ENCODE measurements around the gene SEPTIN6. TPM values are rescaled to one million over a fixed set of nuclear protein-coding genes. Genes with fewer than 3 reads are reported as not detected.
"Not testable (repeated sequence)": the region's sequence is repeated elsewhere in the genome, so short reads cannot be mapped to it uniquely, and the experiment has no call there.

The SEPTIN6 gene
- total RNA-seq, 1 experiment from 2014 or later = 7.7 TPM

DNA sequence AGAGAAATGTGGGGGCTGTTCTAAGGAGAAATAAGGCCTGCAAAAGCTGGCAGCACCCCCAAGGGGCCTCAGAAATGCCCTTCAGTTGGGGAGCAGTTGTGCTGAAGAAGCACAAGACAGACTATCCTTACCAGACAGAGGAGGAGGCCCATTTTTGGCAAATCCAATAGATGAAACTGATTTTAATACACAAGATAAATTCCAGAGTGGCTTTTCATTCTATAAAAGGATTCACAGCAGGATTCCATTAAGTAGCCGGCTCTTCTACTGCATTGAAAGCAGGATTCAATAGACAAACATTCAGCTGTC is 8.1 kb downstream of the SEPTIN6 start:
- Mint-ChIP-seq H3K27me3 (ENCODE audit: unreplicated experiment) (no peaks in the 10 kb centered on the region), H3K9me3 (ENCODE audit: low read depth, unreplicated experiment) (no peaks in the 10 kb centered on the region), H3K27ac (ENCODE audit: unreplicated experiment) (no peak overlapping the region), H3K4me3 (ENCODE audit: low read depth, unreplicated experiment) (no peak overlapping the region), H3K36me3 (ENCODE audit: insufficient read depth, unreplicated experiment) (no peaks in the 10 kb centered on the region), H3K4me1 (ENCODE audit: low read depth, unreplicated experiment) (no peaks in the 10 kb centered on the region)
- intact Hi-C loops (cut with micrococcal nuclease; ENCODE audit: unreplicated experiment) = no loop called here
- no TSS peak for BruUV-seq (replicated peaks)
- TF ChIP-seq CTCF (IDR thresholded peaks at IDR 0.05; ENCODE audit: unreplicated experiment) = no peak
- CTCF ChIA-PET = interaction anchor here (0.6 to 0.7 kb wide), 2 partner anchors 13 to 995 kb away, joined by 3 read pairs; no protein-coding TSS in a partner anchor
- no peak for DNase-seq

GRCh38 chrX:119684312-119684711 is 8.7 kb downstream of the SEPTIN6 start:
- CTCF ChIA-PET = interaction anchor here (0.6 to 0.7 kb wide), 2 partner anchors 210 to 995 kb away, joined by 3 read pairs; no protein-coding TSS in a partner anchor
- DNase-seq; H3K9me3 Mint-ChIP-seq (ENCODE audit: low read depth, unreplicated experiment); intact Hi-C loops (cut with micrococcal nuclease; ENCODE audit: unreplicated experiment); H3K27me3 Mint-ChIP-seq (ENCODE audit: unreplicated experiment); H3K4me1 Mint-ChIP-seq (ENCODE audit: low read depth, unreplicated experiment); H3K4me3 Mint-ChIP-seq (ENCODE audit: low read depth, unreplicated experiment); H3K36me3 Mint-ChIP-seq (ENCODE audit: insufficient read depth, unreplicated experiment); BruUV-seq (replicated peaks); H3K27ac Mint-ChIP-seq (ENCODE audit: unreplicated experiment): not testable (repeated sequence)

DNA sequence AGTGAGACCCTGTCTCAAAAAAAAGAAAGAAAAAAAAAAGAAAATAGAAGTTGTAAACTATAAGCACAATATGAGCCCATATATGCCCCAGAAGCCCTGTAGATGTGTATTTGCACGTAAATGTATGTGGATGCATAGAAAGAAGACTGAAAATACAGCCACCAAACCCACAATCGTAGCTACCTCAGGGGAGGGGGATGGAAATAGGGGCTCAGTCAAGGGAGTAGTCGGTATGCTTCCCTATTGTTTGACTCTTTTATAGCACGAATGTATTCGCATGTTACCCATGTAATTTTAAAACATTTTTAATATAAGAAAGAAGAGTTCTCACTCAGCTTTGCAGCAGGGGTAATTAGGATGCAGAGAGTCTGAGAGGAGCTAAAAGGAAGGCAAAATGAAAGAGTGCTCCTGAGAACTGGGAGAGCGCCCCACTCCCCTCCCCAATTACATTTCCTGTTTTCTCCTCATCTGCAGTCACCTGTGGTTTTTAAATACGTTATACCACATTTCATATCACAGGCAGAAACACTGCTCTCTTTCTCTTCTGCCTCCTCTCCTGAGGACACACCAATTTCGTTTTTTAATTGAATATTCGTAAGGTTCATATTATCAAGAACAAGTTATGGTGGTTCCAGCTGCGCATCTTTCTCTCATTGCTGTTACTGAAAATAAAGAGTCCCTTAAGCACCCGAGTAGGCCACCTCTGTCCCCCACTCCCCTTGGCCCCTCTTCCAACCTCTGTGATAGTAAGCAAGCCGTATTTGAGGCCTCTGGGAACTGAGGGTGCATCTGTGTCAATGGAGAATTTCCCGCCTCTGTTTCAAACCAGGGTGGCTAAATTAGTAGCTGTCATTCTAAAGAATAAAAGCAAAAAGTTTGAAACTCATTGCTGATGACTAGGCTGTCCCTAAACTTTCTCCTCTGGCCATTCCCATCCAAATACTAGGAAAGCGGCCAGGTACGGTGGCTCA is 10.7 kb downstream of the SEPTIN6 start:
- H3K36me3 Mint-ChIP-seq (ENCODE audit: insufficient read depth, unreplicated experiment) = no peaks in the 10 kb centered on the region
- no peak for TF ChIP-seq CTCF (IDR thresholded peaks at IDR 0.05; ENCODE audit: unreplicated experiment)
- no TSS peak for BruUV-seq (replicated peaks)
- no peak overlapping the region for H3K27ac Mint-ChIP-seq (ENCODE audit: unreplicated experiment)
- intact Hi-C loops (cut with micrococcal nuclease; ENCODE audit: unreplicated experiment) = no loop called here
- H3K27me3 Mint-ChIP-seq (ENCODE audit: unreplicated experiment) = no peaks in the 10 kb centered on the region
- DNase-seq = no peak
- H3K9me3 Mint-ChIP-seq (ENCODE audit: low read depth, unreplicated experiment) = no peaks in the 10 kb centered on the region
- no peak overlapping the region for H3K4me3 Mint-ChIP-seq (ENCODE audit: low read depth, unreplicated experiment)
- CTCF ChIA-PET = interaction anchor here (0.6 kb wide), 2 partner anchors 35 to 182 kb away, joined by 3 to 5 read pairs; no protein-coding TSS in a partner anchor
- H3K4me1 Mint-ChIP-seq (ENCODE audit: low read depth, unreplicated experiment) = no peaks in the 10 kb centered on the region

- no peaks in the 10 kb centered on the region for H3K9me3 Mint-ChIP-seq (ENCODE audit: low read depth, unreplicated experiment)
- peaks cover 2% of the 10 kb centered on the region for H3K4me1 Mint-ChIP-seq (ENCODE audit: low read depth, unreplicated experiment)
- DNase-seq = no peak
- no peaks in the 10 kb centered on the region for H3K27me3 Mint-ChIP-seq (ENCODE audit: unreplicated experiment)
- TF ChIP-seq CTCF (IDR thresholded peaks at IDR 0.05; ENCODE audit: unreplicated experiment) = no peak
- intact Hi-C loops (cut with micrococcal nuclease; ENCODE audit: unreplicated experiment) = no loop called here
- no peaks in the 10 kb centered on the region for H3K36me3 Mint-ChIP-seq (ENCODE audit: insufficient read depth, unreplicated experiment)
- BruUV-seq (replicated peaks) = no TSS peak
- no peak overlapping the region for H3K27ac Mint-ChIP-seq (ENCODE audit: unreplicated experiment)
- H3K4me3 Mint-ChIP-seq (ENCODE audit: low read depth, unreplicated experiment) = no peak overlapping the region
- CTCF ChIA-PET = no interaction called here
Observed at GRCh38 chrX:119677654-119677981, 15.3 kb downstream of the SEPTIN6 start.

Measured in Calu3 (cell line).